Stimulated activated memory B cell treated with anti-CD40 and anti-IgM and Interleukin-4, amounts not matched to agents 10 μg/mL and 1 μg/mL and 100 μg/mL, for 72 hours (primary cell): ENCODE measurements around the gene CTNNAL1.
A peak's percentile ranks its signal among the peaks of the same experiment; 100 is the strongest.
"Not testable (repeated sequence)": the region's sequence is repeated elsewhere in the genome, so short reads cannot be mapped to it uniquely, and the experiment has no call there.

ENCODE experiments used
- ATAC-seq: fragments of 150-1000 bp; cut with Tn5 transposase; 2 replicates; pipeline ENCODE4 v1.10.0; 2021
- H3K27ac Mint-ChIP-seq: one replicate; pipeline ENCODE4 v1.8.0; 2022; ENCODE audit warnings: mild to moderate bottlenecking, mixed read lengths
- H3K27me3 Mint-ChIP-seq: one replicate; pipeline ENCODE4 v1.8.0; 2022; ENCODE audit warnings: mixed read lengths
- H3K36me3 Mint-ChIP-seq: one replicate; pipeline ENCODE4 v1.8.0; 2022; ENCODE audit warnings: mixed read lengths
- H3K4me1 Mint-ChIP-seq: one replicate; pipeline ENCODE4 v1.8.0; 2022; ENCODE audit warnings: mixed read lengths
- H3K4me3 Mint-ChIP-seq: one replicate; pipeline ENCODE4 v1.8.0; 2022; ENCODE audit warnings: mild to moderate bottlenecking, moderate library complexity, mixed read lengths
- H3K9me3 Mint-ChIP-seq: one replicate; pipeline ENCODE4 v1.8.0; 2022; ENCODE audit warnings: mixed read lengths

Gene CTNNAL1

DNA sequence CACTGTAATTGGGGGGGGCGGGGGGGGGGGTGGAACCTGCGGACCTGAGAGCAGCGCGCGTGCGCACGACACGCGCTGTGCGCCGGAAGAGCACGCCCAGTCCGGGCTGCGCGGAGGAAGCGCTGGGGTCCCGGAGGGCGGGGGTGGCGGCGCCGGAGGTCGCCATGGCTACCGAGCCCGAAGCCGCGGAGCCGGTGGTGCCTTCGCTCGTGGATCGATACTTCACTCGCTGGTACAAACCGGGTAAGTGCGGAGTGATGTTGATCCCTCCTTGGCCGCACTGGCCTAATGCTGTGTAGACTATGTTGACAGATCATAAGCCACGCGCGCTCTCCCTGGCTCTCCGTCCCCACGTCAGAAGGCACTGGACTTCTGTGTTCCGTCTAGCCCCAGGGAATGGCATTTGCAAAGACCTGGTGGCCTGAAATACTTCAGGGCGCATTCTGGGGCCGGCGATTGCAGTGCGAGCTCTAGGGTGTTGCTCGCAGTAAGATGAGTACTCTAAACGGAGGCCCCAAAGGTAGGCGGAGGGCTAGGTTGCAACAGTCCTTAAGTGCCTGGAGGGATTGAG, 78.9 kb downstream of the CTNNAL1 start, which contains the start of gene ABITRAM:
TSS of gene ABITRAM (plus strand) at position 78 of the 571 bp plus-strand sequence. CDS start at position 165, 87 bp downstream.
- Mint-ChIP-seq H3K36me3 (peaks cover 10% of the 10 kb centered on the region), H3K4me1 (peaks cover 28% of the 10 kb centered on the region), H3K27me3 (no peaks in the 10 kb centered on the region), H3K27ac (peak within 1 kb of the TSS; percentile 94), H3K4me3 (peak within 1 kb of the TSS; percentile 98), H3K9me3 (no peaks in the 10 kb centered on the region)
- peak; percentile 93 for ATAC-seq

DNA sequence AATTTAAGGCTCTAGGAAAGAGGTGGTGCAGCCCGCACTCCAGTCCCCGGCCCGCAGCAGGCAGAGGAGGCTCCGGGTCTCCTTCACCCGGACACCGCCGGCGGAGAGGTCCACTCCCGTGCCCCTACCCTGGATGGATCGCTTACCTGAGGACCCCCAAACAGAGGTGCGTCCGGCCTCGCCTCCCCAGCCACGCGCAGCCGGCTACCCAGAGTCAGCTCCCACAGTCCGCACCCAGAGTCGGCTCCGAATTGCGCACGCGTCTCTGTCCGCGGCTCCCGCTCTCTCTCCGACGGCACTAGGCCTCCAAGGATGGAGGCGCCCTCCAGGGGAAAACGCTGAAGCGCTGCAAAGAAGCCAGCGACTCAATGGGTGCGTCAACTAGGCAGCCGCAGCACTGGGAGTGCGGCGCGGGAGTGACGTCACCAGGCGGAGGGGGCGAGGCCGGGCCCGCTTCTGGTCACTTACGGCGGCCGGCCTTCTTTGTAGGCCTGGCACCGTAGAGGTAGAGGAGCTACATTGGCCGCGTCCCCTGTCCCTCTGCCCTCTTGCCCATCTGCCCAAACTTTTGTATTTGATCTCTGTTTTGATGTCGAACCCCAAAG, 79.5 kb downstream of the CTNNAL1 start, which contains the start of gene ELP1:
TSS of gene ELP1 (minus strand) at position 407 of the 605 bp plus-strand sequence. CDS start 2,978 bp downstream, outside the sequence.
- H3K36me3 Mint-ChIP-seq = peaks cover 8% of the 10 kb centered on the region
- H3K27ac Mint-ChIP-seq = peak within 1 kb of the TSS; percentile 94
- no peaks in the 10 kb centered on the region for H3K27me3 Mint-ChIP-seq
- peaks cover 28% of the 10 kb centered on the region for H3K4me1 Mint-ChIP-seq
- ATAC-seq = peak; percentile 95
- H3K9me3 Mint-ChIP-seq = no peaks in the 10 kb centered on the region
- peak within 1 kb of the TSS; percentile 98 for H3K4me3 Mint-ChIP-seq

- no peaks in the 10 kb centered on the region for H3K9me3 Mint-ChIP-seq
- peak overlapping the region; percentile 94 for H3K27ac Mint-ChIP-seq
- no peak for ATAC-seq
- H3K27me3 Mint-ChIP-seq = no peaks in the 10 kb centered on the region
- peaks cover 12% of the 10 kb centered on the region for H3K36me3 Mint-ChIP-seq
- peak overlapping the region; percentile 98 for H3K4me3 Mint-ChIP-seq
- H3K4me1 Mint-ChIP-seq = peaks cover 28% of the 10 kb centered on the region
Measured at GRCh38 chr9:108933231-108933717, 80.0 kb downstream of the CTNNAL1 start.

- Mint-ChIP-seq H3K27me3 (no peaks in the 10 kb centered on the region), H3K4me1 (peaks cover 10% of the 10 kb centered on the region), H3K9me3 (no peaks in the 10 kb centered on the region), H3K4me3 (no peak overlapping the region), H3K27ac (no peak overlapping the region), H3K36me3 (peaks cover 57% of the 10 kb centered on the region)
- ATAC-seq = no peak
Measured at GRCh38 chr9:108928386-108928785, 84.9 kb downstream of the CTNNAL1 start.

- Mint-ChIP-seq H3K27ac (no peak overlapping the region), H3K4me1 (no peaks in the 10 kb centered on the region), H3K4me3 (no peak overlapping the region), H3K27me3 (no peaks in the 10 kb centered on the region), H3K36me3 (peaks cover 78% of the 10 kb centered on the region), H3K9me3 (no peaks in the 10 kb centered on the region)
- no peak for ATAC-seq
Measured at GRCh38 chr9:108924466-108924865, 88.8 kb downstream of the CTNNAL1 start.

- ATAC-seq = no peak
- peaks cover 71% of the 10 kb centered on the region for H3K36me3 Mint-ChIP-seq
- H3K9me3 Mint-ChIP-seq = no peaks in the 10 kb centered on the region
- H3K27me3 Mint-ChIP-seq = no peaks in the 10 kb centered on the region
- H3K27ac Mint-ChIP-seq = no peak overlapping the region
- H3K4me3 Mint-ChIP-seq = no peak overlapping the region
- no peaks in the 10 kb centered on the region for H3K4me1 Mint-ChIP-seq
Measured at GRCh38 chr9:108921200-108921599, 92.1 kb downstream of the CTNNAL1 start.

GRCh38 chr9:108920401-108920800, 92.9 kb downstream of the CTNNAL1 start:
- not testable (repeated sequence) for H3K4me3 Mint-ChIP-seq, ATAC-seq, H3K9me3 Mint-ChIP-seq, H3K27me3 Mint-ChIP-seq, H3K4me1 Mint-ChIP-seq, H3K27ac Mint-ChIP-seq
- peaks cover 71% of the 10 kb centered on the region for H3K36me3 Mint-ChIP-seq

- no peak for ATAC-seq
- Mint-ChIP-seq H3K27ac (no peak overlapping the region), H3K27me3 (no peaks in the 10 kb centered on the region), H3K4me1 (no peaks in the 10 kb centered on the region), H3K36me3 (peaks cover 66% of the 10 kb centered on the region), H3K4me3 (no peak overlapping the region), H3K9me3 (no peaks in the 10 kb centered on the region)
Measured at GRCh38 chr9:108919517-108919916, 93.8 kb downstream of the CTNNAL1 start.

DNA sequence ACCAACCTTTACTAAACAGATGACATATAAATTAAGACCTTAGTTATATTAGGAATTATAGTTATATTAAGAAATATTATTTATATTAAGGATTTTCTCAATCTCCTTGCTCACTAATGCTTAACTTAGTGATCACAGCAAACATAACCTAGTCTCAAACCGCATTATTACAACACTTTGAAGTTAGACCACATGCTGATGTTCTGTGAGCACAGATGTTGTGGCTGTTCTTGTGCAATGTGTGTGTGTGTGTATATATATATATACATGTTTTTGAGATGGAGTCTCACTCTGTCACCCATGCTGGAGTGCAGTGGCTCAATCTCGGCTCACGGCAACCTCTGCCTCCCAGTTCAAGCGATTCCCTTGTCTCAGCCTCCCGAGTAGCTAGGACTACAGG, 99.9 kb downstream of the CTNNAL1 start:
- ATAC-seq = no peak
- no peak overlapping the region for H3K27ac Mint-ChIP-seq
- H3K4me1 Mint-ChIP-seq = no peaks in the 10 kb centered on the region
- H3K36me3 Mint-ChIP-seq = peaks cover 60% of the 10 kb centered on the region
- no peak overlapping the region for H3K4me3 Mint-ChIP-seq
- no peaks in the 10 kb centered on the region for H3K27me3 Mint-ChIP-seq
- H3K9me3 Mint-ChIP-seq = no peaks in the 10 kb centered on the region

DNA sequence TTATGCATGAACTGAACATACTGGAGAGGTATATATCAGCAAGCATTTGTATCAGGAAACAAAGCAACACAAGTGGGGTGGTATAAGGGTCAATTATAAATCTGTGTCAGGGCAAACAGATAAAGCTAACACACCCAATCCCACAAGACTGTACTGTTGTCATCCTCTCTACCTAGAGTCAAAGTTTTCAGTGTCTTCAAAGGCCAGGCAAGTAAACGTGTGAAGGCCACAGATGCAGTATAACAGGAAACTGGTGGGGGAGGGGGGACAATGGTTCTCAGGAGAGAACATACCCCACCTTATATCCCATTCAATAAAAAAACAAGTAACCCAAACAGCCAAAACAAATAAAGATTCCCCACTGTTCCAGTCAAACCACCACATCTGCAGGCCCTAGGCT, 101.5 kb downstream of the CTNNAL1 start:
- H3K36me3 Mint-ChIP-seq = peaks cover 63% of the 10 kb centered on the region
- H3K9me3 Mint-ChIP-seq = no peaks in the 10 kb centered on the region

DNA sequence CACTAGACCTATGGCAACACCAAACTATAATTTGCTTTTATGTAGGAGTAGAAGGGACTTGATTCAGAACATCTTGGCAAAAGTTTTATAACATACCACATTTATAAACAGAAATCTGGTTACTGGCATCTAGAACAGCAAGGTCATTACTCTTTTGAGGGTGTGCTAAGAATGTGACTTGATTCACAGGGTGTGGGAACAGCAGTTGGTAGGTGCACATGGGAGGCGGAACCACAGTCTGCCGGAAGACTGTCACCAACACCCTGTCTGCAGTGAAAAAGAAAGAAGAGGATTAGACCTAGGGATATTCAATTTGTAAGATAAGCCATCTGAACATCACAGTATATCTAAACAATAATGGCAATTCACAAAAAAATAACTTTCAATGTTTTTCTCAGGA, 102.4 kb downstream of the CTNNAL1 start:
- H3K4me3 Mint-ChIP-seq = no peak overlapping the region
- H3K4me1 Mint-ChIP-seq = no peaks in the 10 kb centered on the region
- no peaks in the 10 kb centered on the region for H3K27me3 Mint-ChIP-seq
- no peaks in the 10 kb centered on the region for H3K9me3 Mint-ChIP-seq
- peaks cover 68% of the 10 kb centered on the region for H3K36me3 Mint-ChIP-seq
- H3K27ac Mint-ChIP-seq = no peak overlapping the region
- ATAC-seq = no peak

More for the DNA sequence above, 101.5 kb downstream of the CTNNAL1 start:
- H3K4me1 Mint-ChIP-seq = no peaks in the 10 kb centered on the region
- no peak for ATAC-seq
- no peak overlapping the region for H3K27ac Mint-ChIP-seq
- H3K4me3 Mint-ChIP-seq = no peak overlapping the region
- H3K27me3 Mint-ChIP-seq = no peaks in the 10 kb centered on the region

GRCh38 chr9:108910402-108910801, 102.9 kb downstream of the CTNNAL1 start:
- H3K27me3 Mint-ChIP-seq = no peaks in the 10 kb centered on the region
- peaks cover 65% of the 10 kb centered on the region for H3K36me3 Mint-ChIP-seq
- H3K9me3 Mint-ChIP-seq = no peaks in the 10 kb centered on the region
- ATAC-seq = no peak
- no peaks in the 10 kb centered on the region for H3K4me1 Mint-ChIP-seq
- no peak overlapping the region for H3K27ac Mint-ChIP-seq
- H3K4me3 Mint-ChIP-seq = no peak overlapping the region

GRCh38 chr9:108905494-108905893, 107.8 kb downstream of the CTNNAL1 start:
- Mint-ChIP-seq H3K9me3 (no peaks in the 10 kb centered on the region), H3K27ac (no peak overlapping the region), H3K27me3 (no peaks in the 10 kb centered on the region), H3K36me3 (peaks cover 75% of the 10 kb centered on the region), H3K4me1 (no peaks in the 10 kb centered on the region), H3K4me3 (no peak overlapping the region)
- ATAC-seq = no peak

- Mint-ChIP-seq H3K4me1 (no peaks in the 10 kb centered on the region), H3K4me3 (no peak overlapping the region), H3K36me3 (peaks cover 75% of the 10 kb centered on the region), H3K9me3 (no peaks in the 10 kb centered on the region), H3K27ac (no peak overlapping the region), H3K27me3 (no peaks in the 10 kb centered on the region)
- no peak for ATAC-seq
Measured at GRCh38 chr9:108904161-108904560, 109.1 kb downstream of the CTNNAL1 start.

GRCh38 chr9:108903420-108904103, 109.7 kb downstream of the CTNNAL1 start:
- ATAC-seq = no peak
- H3K9me3 Mint-ChIP-seq = no peaks in the 10 kb centered on the region
- H3K27ac Mint-ChIP-seq = no peak overlapping the region
- peaks cover 69% of the 10 kb centered on the region for H3K36me3 Mint-ChIP-seq
- H3K4me1 Mint-ChIP-seq = no peaks in the 10 kb centered on the region
- no peak overlapping the region for H3K4me3 Mint-ChIP-seq
- H3K27me3 Mint-ChIP-seq = no peaks in the 10 kb centered on the region
